ENCODE data around the gene SHMT1.
A peak's percentile ranks its signal among the peaks of the same experiment; 100 is the strongest.

Gene SHMT1

GRCh38 chr17:18319604-18320256 is 43.6 kb downstream of the SHMT1 start:
- DNase-seq (ENCODE audit: low read depth): peak; percentile 79
- peak; percentile 63 for TF ChIP-seq CTCF (IDR thresholded peaks at IDR 0.05; ENCODE audit: low read length, missing control alignments)
- H3K4me3 ChIP-seq (replicated peaks; ENCODE audit: low read depth, low read length): no peak overlapping the region

GRCh38 chr17:18318771-18319450 is 44.4 kb downstream of the SHMT1 start:
- TF ChIP-seq CTCF (IDR thresholded peaks at IDR 0.05; ENCODE audit: low read length, missing control alignments): no peak
- DNase-seq (ENCODE audit: low read depth): no peak
- peak overlapping the region; percentile 12 for H3K4me3 ChIP-seq (replicated peaks; ENCODE audit: low read depth, low read length)

GRCh38 chr17:18318117-18318516 is 45.2 kb downstream of the SHMT1 start:
- H3K4me3 ChIP-seq (replicated peaks; ENCODE audit: low read depth, low read length): peak overlapping the region; percentile 4
- no peak for TF ChIP-seq CTCF (IDR thresholded peaks at IDR 0.05; ENCODE audit: low read length, missing control alignments)
- DNase-seq (ENCODE audit: low read depth): no peak

GRCh38 chr17:18315961-18316360 is 47.4 kb downstream of the SHMT1 start:
- DNase-seq (ENCODE audit: low read depth): no peak
- H3K4me3 ChIP-seq (replicated peaks; ENCODE audit: low read depth, low read length): peak overlapping the region; percentile 83
- no peak for TF ChIP-seq CTCF (IDR thresholded peaks at IDR 0.05; ENCODE audit: low read length, missing control alignments)

GRCh38 chr17:18315562-18315922 is 47.8 kb downstream of the SHMT1 start:
- no peak for TF ChIP-seq CTCF (IDR thresholded peaks at IDR 0.05; ENCODE audit: low read length, missing control alignments)
- peak; percentile 11 for DNase-seq (ENCODE audit: low read depth)
- peak overlapping the region; percentile 83 for H3K4me3 ChIP-seq (replicated peaks; ENCODE audit: low read depth, low read length)

- peak; percentile 99 for DNase-seq (ENCODE audit: low read depth)
- TF ChIP-seq CTCF (IDR thresholded peaks at IDR 0.05; ENCODE audit: low read length, missing control alignments): no peak
- peak within 1 kb of the TSS; percentile 83 for H3K4me3 ChIP-seq (replicated peaks; ENCODE audit: low read depth, low read length)
Measured at GRCh38 chr17:18314731-18315561, 48.4 kb downstream of the SHMT1 start, which contains the start of the genes SMCR8 and TOP3A. Gene SMCR8 (plus strand): TSS chr17:18315293. CDS start chr17:18315790, 497 bp downstream. Gene TOP3A (minus strand): TSS chr17:18314994. CDS start chr17:18314778, 216 bp downstream.

All from fibroblast of pulmonary artery (primary cell).